K562 (cell line): Measurements from ENCODE around the gene PRDM16. TPM values are rescaled to one million over a fixed set of nuclear protein-coding genes. Genes with fewer than 3 reads are reported as not detected.

Experiments
- ATAC-seq: fragments of 200-7000 bp; cut with Tn5 transposase; 3 replicates; pipeline ENCODE4 v1.9.1; 2020; ENCODE audit warnings: moderate library complexity
- BruUV-seq: library from RNA; stranded (reverse); fragments of 400-500 nt; replicated peaks from 2 replicates; lab custom pipeline; 2021; lab: Mats Ljungman, UMichigan
- CTCF ChIA-PET: fragments of 300-600 bp; formaldehyde crosslinking; extraction: SDS; loops from one replicate; lab custom pipeline; 2021; ENCODE audit warnings: low intra/inter-chr PET ratio; lab: Yijun Ruan, JAX
- POLR2A ChIA-PET: fragments of 300-600, 350-650 bp; sonication (Branson Sonifier 250); formaldehyde crosslinking; extraction: SDS; loops from one replicate; lab custom pipeline; 2021; ENCODE audit warnings: antibody characterized with exemption, inconsistent platforms; lab: Yijun Ruan, JAX
- DNase-seq, 4 experiments: peaks; one replicate each; pipeline versions ENCODE4 v3.0.0 to v3.0.0-alpha.2; 2011 to 2018; ENCODE audit warnings: low spot score in 3 of 4, mixed read lengths in 3 of 4; ENCODE audit errors: extremely low read depth in 1 of 4
- FAIRE-seq: peaks from 2 replicates; lab custom pipeline; 2011; peaks lifted over from hg19 to GRCh38; lab: Jason Lieb, UNC
- H2AFZ ChIP-seq: 2 replicates; pipeline ENCODE4 v1.6.0; 2011; ENCODE audit warnings: low read depth, low read length, control low read depth, inconsistent platforms
- H3K27ac ChIP-seq: fragments of 200-600 bp; 3 replicates; pipeline ENCODE4 v1.8.0; 2011; ENCODE audit warnings: low read depth, mild to moderate bottlenecking, control low read depth, inconsistent platforms, low read length, moderate library complexity, mixed read lengths; ENCODE audit errors: extremely low read depth
- H3K27me3 ChIP-seq, 2 experiments: fragments of 300-600 bp in 1 of 2; 2 replicates in 1 of 2; 3 replicates in 1 of 2; pipeline versions ENCODE4 v1.6.0 to v1.8.0; 2011; ENCODE audit warnings: inconsistent platforms in 2 of 2, low read length in 2 of 2, mild to moderate bottlenecking in 1 of 2, mixed read lengths in 1 of 2, moderate library complexity in 1 of 2; ENCODE audit not compliant: control insufficient read depth in 2 of 2, insufficient read depth in 2 of 2
- H3K36me3 ChIP-seq: fragments of 300-600 bp; 3 replicates; pipeline ENCODE4 v1.8.0; 2011; ENCODE audit warnings: mild to moderate bottlenecking, low read length, inconsistent platforms; ENCODE audit not compliant: control insufficient read depth, insufficient read depth
- H3K4me1 ChIP-seq, 2 experiments: fragments of 200-600 bp in 1 of 2; replicated peaks in 1 of 2; 2 replicates in 1 of 2; 3 replicates in 1 of 2; pipeline versions ENCODE4 v1.5.1 to v1.8.0; 2011; ENCODE audit warnings: inconsistent platforms in 2 of 2, low read length in 2 of 2, mild to moderate bottlenecking in 1 of 2, mixed read lengths in 1 of 2, moderate library complexity in 1 of 2; ENCODE audit not compliant: control insufficient read depth in 2 of 2, insufficient read depth in 2 of 2
- H3K4me2 ChIP-seq: 2 replicates; pipeline ENCODE4 v1.6.1; 2011; ENCODE audit warnings: low read length, control low read depth, inconsistent platforms, mixed read lengths; ENCODE audit not compliant: insufficient read depth
- H3K4me3 ChIP-seq: fragments of 200-600 bp; sonication (generic), shearing (Covaris generic); 2 replicates; pipeline ENCODE4 v1.5.1; 2016; ENCODE audit warnings: control low read depth, inconsistent platforms
- H3K79me2 ChIP-seq: fragments of 200-600 bp; 3 replicates; pipeline ENCODE4 v1.8.0; 2011; ENCODE audit warnings: low read length, inconsistent platforms; ENCODE audit not compliant: control insufficient read depth, insufficient read depth
- H3K9ac ChIP-seq, 2 experiments: 2 replicates each; pipeline versions ENCODE4 v1.6.0 to v1.6.1; 2011; ENCODE audit warnings: low read depth in 2 of 2, low read length in 2 of 2, control low read depth in 1 of 2, inconsistent platforms in 1 of 2, mild to moderate bottlenecking in 1 of 2, mixed read lengths in 1 of 2; ENCODE audit not compliant: insufficient read depth in 1 of 2
- H3K9me1 ChIP-seq: one replicate; pipeline ENCODE4 v1.6.0; 2011; ENCODE audit warnings: inconsistent platforms, mild to moderate bottlenecking, low read length, moderate library complexity; ENCODE audit not compliant: control insufficient read depth, insufficient read depth
- H3K9me3 ChIP-seq: replicated peaks from 2 replicates; pipeline ENCODE4 v1.5.1; 2011; ENCODE audit warnings: low read depth, low read length, inconsistent platforms; ENCODE audit not compliant: control insufficient read depth, insufficient read depth
- H4K20me1 ChIP-seq: replicated peaks from 2 replicates; pipeline ENCODE4 v1.6.1; 2011; ENCODE audit warnings: low read length, inconsistent platforms, mixed read lengths; ENCODE audit not compliant: control insufficient read depth, insufficient read depth
- CLOCK ChIP-seq: fragments of 250-450 bp; sonication (Bioruptor Pico); IDR thresholded peaks from 2 replicates; pipeline ENCODE4 v1.4.0; 2020; ENCODE audit warnings: mild to moderate bottlenecking, moderate library complexity, borderline replicate concordance
- CREB5 ChIP-seq: fragments of 250-450 bp; sonication (Bioruptor Pico); IDR thresholded peaks from 2 replicates; pipeline ENCODE4 v1.5.0; 2020; ENCODE audit warnings: mild to moderate bottlenecking
- EGR1 ChIP-seq: fragments of 450-650 bp; conservative IDR thresholded peaks from 2 replicates; pipeline ENCODE4 v1.6.1; 2017; ENCODE audit warnings: mild to moderate bottlenecking
- KHSRP ChIP-seq: fragments of 450-650 bp; IDR thresholded peaks from 2 replicates; pipeline ENCODE4 v1.6.1; 2017
- PCBP1 ChIP-seq: fragments of 200-400 bp; formaldehyde crosslinking; IDR thresholded peaks from 2 replicates; pipeline ENCODE4 v1.6.1; 2018; ENCODE audit warnings: mild to moderate bottlenecking, low read depth, low read length; ENCODE audit not compliant: poor library complexity, severe bottlenecking
- XRCC5 ChIP-seq: fragments of 200-400 bp; formaldehyde crosslinking; IDR thresholded peaks from 2 replicates; pipeline ENCODE4 v1.6.1; 2017; ENCODE audit warnings: low read depth, mild to moderate bottlenecking, low read length
- ZNF57 ChIP-seq: fragments of 450-650 bp; formaldehyde crosslinking; IDR thresholded peaks from 2 replicates; pipeline ENCODE4 v1.4.0; 2020; ENCODE audit warnings: mild to moderate bottlenecking, moderate library complexity
- WGBS: fragments of 100-300 bp; shearing (Covaris generic); methylation state at CpG from one replicate; pipeline ENCODE4 v1.1.6; 2016; ENCODE audit warnings: low coverage, mixed read lengths; ENCODE audit not compliant: insufficient coverage; ENCODE audit errors: missing lambda C conversion rate; 5-methylcytosine and 5-hydroxymethylcytosine counted together
- in situ Hi-C: fragments of 300-500 bp; cut with MboI; formaldehyde crosslinking; loops from 4 replicates; pipeline ENCODE4 v1.15.0; 2018; ENCODE audit warnings: inconsistent platforms, mixed read lengths
- intact Hi-C: fragments of 100-400 bp; cut with micrococcal nuclease; formaldehyde crosslinking; loops from 2 replicates; pipeline ENCODE4 v1.14.2; 2022
- polyA plus RNA-seq, 8 experiments: library from polyadenylated mRNA; depleted of rRNA in 4 of 8; stranded (reverse) in 5 of 8; unstranded in 3 of 8; fragments of >200 nt; fragmentation: Nextera tagmentation in 2 of 8; fragmentation: Illumina TruSeq in 1 of 8; extraction: Ambion mirVana in 2 of 8; extraction: Trizol in 1 of 8; gene quantifications; 2 replicates each; pipeline versions ENCODE4 v1.2.1 to v1.2.3, GENCODE V29; 2011 to 2014; ENCODE audit warnings: inconsistent platforms in 1 of 8, missing spikeins in 1 of 8
- total RNA-seq, 7 experiments: library from RNA; depleted of rRNA in 6 of 7; stranded (reverse); fragments of >200 nt in 6 of 7; fragmentation: Illumina TruSeq in 2 of 7; extraction: Trizol in 2 of 7; gene quantifications; 2 replicates each; pipeline versions ENCODE4 v1.2.1 to v1.2.3, GENCODE V29; 2011 to 2021; ENCODE audit warnings: low replicate concordance in 1 of 7
- TF ChIP-seq, protein P1 (sequence below): fragments of 250-450 bp; sonication (Bioruptor Pico); IDR thresholded peaks from 2 replicates; pipeline ENCODE4 v1.4.0; 2020

The PRDM16 gene
- total and polyA plus RNA-seq, 9 of the 15 experiments (the other 6 are each of a cell fraction or from before 2014, with no cell fraction given): 0.10 to 0.27 TPM; not detected in 7

GRCh38 chr1:3456449-3456963, 387.5 kb downstream of the PRDM16 start:
- ATAC-seq (no peak), FAIRE-seq (no peak), DNase-seq (no peak)
- Histone ChIP-seq H3K9ac (no peak overlapping the region), H2AFZ (no peak overlapping the region), H3K36me3 (no peaks in the 10 kb centered on the region), H3K4me3 (no peak overlapping the region), H3K4me2 (no peak overlapping the region), H3K27me3 (peaks cover 30 to 60% of the 10 kb centered on the region in 2 experiments; a peak in 4 of 5 replicates), H3K79me2 (no peaks in the 10 kb centered on the region), H3K9me3 (no peaks in the 10 kb centered on the region), H3K4me1 (peaks cover 0 to 41% of the 10 kb centered on the region in 2 experiments; a peak in 3 of 5 replicates), H3K27ac (no peak overlapping the region), H3K9me1 (no peaks in the 10 kb centered on the region)
- intact Hi-C loops (no loop called here), in situ Hi-C loops (no loop called here)
- 7% methylated on average over 12 of the region's 12 CpGs for WGBS
- CTCF ChIA-PET: no interaction called here
- POLR2A ChIA-PET: no interaction called here
- no TSS peak for BruUV-seq
- TF ChIP-seq CLOCK (CRISPR knock-in tag) (no peak), XRCC5 (no peak), EGR1 (no peak), PCBP1 (no peak), CREB5 (CRISPR knock-in tag) (no peak), KHSRP (no peak), ZNF57 (no peak)
- TF ChIP-seq, protein P1, sequence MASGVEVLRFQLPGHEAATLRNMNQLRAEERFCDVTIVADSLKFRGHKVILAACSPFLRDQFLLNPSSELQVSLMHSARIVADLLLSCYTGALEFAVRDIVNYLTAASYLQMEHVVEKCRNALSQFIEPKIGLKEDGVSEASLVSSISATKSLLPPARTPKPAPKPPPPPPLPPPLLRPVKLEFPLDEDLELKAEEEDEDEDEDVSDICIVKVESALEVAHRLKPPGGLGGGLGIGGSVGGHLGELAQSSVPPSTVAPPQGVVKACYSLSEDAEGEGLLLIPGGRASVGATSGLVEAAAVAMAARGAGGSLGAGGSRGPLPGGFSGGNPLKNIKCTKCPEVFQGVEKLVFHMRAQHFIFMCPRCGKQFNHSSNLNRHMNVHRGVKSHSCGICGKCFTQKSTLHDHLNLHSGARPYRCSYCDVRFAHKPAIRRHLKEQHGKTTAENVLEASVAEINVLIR (CRISPR knock-in tag): no peak
- TF ChIP-seq, all 486 proteins: peak for 0
- peaks cover 48% of the 10 kb centered on the region for H4K20me1 ChIP-seq
